Endothelial cell of umbilical vein (primary cell): ENCODE results near the gene DGKI.

Experiments used
- EZH2 ChIP-seq: IDR thresholded peaks from 2 replicates; pipeline ENCODE4 v1.6.1; 2012; ENCODE audit warnings: borderline replicate concordance, low read depth, mild to moderate bottlenecking, moderate library complexity, low read length, inconsistent platforms; ENCODE audit not compliant: severe bottlenecking
- TF ChIP-seq, protein P1 (sequence below), 2 donors: IDR thresholded peaks; 1 replicate in 1 of 2; 2 replicates in 1 of 2; pipeline ENCODE4 v1.5.1; 2011; ENCODE audit warnings: low read length in 2 of 2, mild to moderate bottlenecking in 2 of 2, moderate library complexity in 2 of 2, control low read depth in 1 of 2, inconsistent platforms in 1 of 2, low read depth in 1 of 2; ENCODE audit not compliant: insufficient read depth in 1 of 2; ENCODE audit errors: extremely low read depth in 1 of 2

GRCh38 chr7:137609500-137609899, 237.3 kb downstream of the DGKI start:
- TF ChIP-seq, protein P1, sequence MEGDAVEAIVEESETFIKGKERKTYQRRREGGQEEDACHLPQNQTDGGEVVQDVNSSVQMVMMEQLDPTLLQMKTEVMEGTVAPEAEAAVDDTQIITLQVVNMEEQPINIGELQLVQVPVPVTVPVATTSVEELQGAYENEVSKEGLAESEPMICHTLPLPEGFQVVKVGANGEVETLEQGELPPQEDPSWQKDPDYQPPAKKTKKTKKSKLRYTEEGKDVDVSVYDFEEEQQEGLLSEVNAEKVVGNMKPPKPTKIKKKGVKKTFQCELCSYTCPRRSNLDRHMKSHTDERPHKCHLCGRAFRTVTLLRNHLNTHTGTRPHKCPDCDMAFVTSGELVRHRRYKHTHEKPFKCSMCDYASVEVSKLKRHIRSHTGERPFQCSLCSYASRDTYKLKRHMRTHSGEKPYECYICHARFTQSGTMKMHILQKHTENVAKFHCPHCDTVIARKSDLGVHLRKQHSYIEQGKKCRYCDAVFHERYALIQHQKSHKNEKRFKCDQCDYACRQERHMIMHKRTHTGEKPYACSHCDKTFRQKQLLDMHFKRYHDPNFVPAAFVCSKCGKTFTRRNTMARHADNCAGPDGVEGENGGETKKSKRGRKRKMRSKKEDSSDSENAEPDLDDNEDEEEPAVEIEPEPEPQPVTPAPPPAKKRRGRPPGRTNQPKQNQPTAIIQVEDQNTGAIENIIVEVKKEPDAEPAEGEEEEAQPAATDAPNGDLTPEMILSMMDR (IDR thresholded peaks at IDR 0.05; ENCODE audit: extremely low read depth in 1 of 2, insufficient read depth in 1 of 2, low read depth in 1 of 2, low read length in 2 of 2) = no peak
- no peak for TF ChIP-seq EZH2
